Liver (tissue), 9 donors: ENCODE measurements around the gene EPHB6. TPM values are rescaled to one million over a fixed set of nuclear protein-coding genes. Genes with fewer than 3 reads are reported as not detected.

Source experiments
- DNase-seq: peaks from one replicate; pipeline ENCODE4 v3.0.0-alpha.2; 2017; ENCODE audit warnings: low spot score
- H3K27ac ChIP-seq, 2 donors: one replicate each; pipeline ENCODE4 v1.7.0; 2013; ENCODE audit warnings: inconsistent platforms in 2 of 2, low read length in 2 of 2, control low read depth in 1 of 2, low read depth in 1 of 2, mild to moderate bottlenecking in 1 of 2
- H3K27me3 ChIP-seq, 4 donors: one replicate each; pipeline versions ENCODE4 v1.6.1 to v1.7.0; 2013; ENCODE audit warnings: low read length in 3 of 4, inconsistent platforms in 1 of 4, mild to moderate bottlenecking in 1 of 4, moderate library complexity in 1 of 4; ENCODE audit not compliant: control insufficient read depth in 4 of 4, insufficient read depth in 4 of 4
- H3K36me3 ChIP-seq, 4 donors: one replicate each; pipeline versions ENCODE4 v1.6.1 to v1.7.0; 2013; ENCODE audit warnings: low read length in 3 of 4, mild to moderate bottlenecking in 3 of 4, low read depth in 1 of 4, moderate library complexity in 1 of 4; ENCODE audit not compliant: control insufficient read depth in 4 of 4, insufficient read depth in 3 of 4
- H3K4me1 ChIP-seq, 4 donors: one replicate each; pipeline versions ENCODE4 v1.6.1 to v1.7.0; 2013; ENCODE audit warnings: low read length in 3 of 4, mild to moderate bottlenecking in 3 of 4, moderate library complexity in 1 of 4; ENCODE audit not compliant: control insufficient read depth in 4 of 4, insufficient read depth in 4 of 4
- H3K4me3 ChIP-seq, 3 donors: one replicate each; pipeline versions ENCODE4 v1.6.1 to v1.7.0; 2013; ENCODE audit warnings: low read length in 3 of 3, control low read depth in 1 of 3, low read depth in 1 of 3, mild to moderate bottlenecking in 1 of 3
- H3K9ac ChIP-seq, 2 donors: one replicate each; pipeline ENCODE4 v1.7.0; 2013; ENCODE audit warnings: low read length in 2 of 2, mild to moderate bottlenecking in 2 of 2, moderate library complexity in 2 of 2, control low read depth in 1 of 2, low read depth in 1 of 2
- H3K9me3 ChIP-seq, 4 donors: one replicate each; pipeline versions ENCODE4 v1.6.1 to v1.7.0; 2013; ENCODE audit warnings: low read length in 3 of 4; ENCODE audit not compliant: control insufficient read depth in 4 of 4
- EGR1 ChIP-seq, 2 donors: IDR thresholded peaks; 2 replicates each; pipeline ENCODE4 v1.6.1; 2016 to 2018; ENCODE audit warnings: antibody characterized with exemption in 2 of 2, low read depth in 2 of 2
- FOXA1 ChIP-seq: IDR thresholded peaks from 2 replicates; pipeline ENCODE4 v1.6.1; 2016; ENCODE audit warnings: antibody characterized with exemption
- GABPA ChIP-seq, 2 donors: IDR thresholded peaks in 1 of 2; conservative IDR thresholded peaks in 1 of 2; 2 replicates each; pipeline ENCODE4 v1.6.1; 2016; ENCODE audit warnings: antibody characterized with exemption in 2 of 2, mild to moderate bottlenecking in 1 of 2, moderate library complexity in 1 of 2
- NR2F2 ChIP-seq: IDR thresholded peaks from 2 replicates; pipeline ENCODE4 v1.6.1; 2016; ENCODE audit warnings: antibody characterized with exemption
- RAD21 ChIP-seq, 2 donors: IDR thresholded peaks; 2 replicates each; pipeline ENCODE4 v1.6.1; 2016; ENCODE audit warnings: antibody characterized with exemption in 2 of 2, mild to moderate bottlenecking in 2 of 2
- YY1 ChIP-seq: IDR thresholded peaks from 2 replicates; pipeline ENCODE4 v1.6.1; 2016; ENCODE audit warnings: antibody characterized with exemption, mild to moderate bottlenecking
- WGBS: extraction: QIAGEN DNeasy Blood & Tissue Kit; methylation state at CpG from one replicate; pipeline ENCODE4 v1.1.7; 2013; 5-methylcytosine and 5-hydroxymethylcytosine counted together
- polyA plus RNA-seq, 2 donors: library from polyadenylated mRNA; stranded (reverse) in 1 of 2; unstranded in 1 of 2; fragments of 200-250 nt in 1 of 2; fragments of >200 nt in 1 of 2; fragmentation: Nextera tagmentation in 1 of 2; extraction: Ambion mirVana in 1 of 2; gene quantifications; one replicate each; pipeline versions ENCODE4 v1.2.1 to v1.2.3, GENCODE V29; 2013 to 2015
- total RNA-seq, 2 donors: library from RNA; depleted of rRNA; stranded (reverse); fragments of >200 nt; gene quantifications; one replicate each; pipeline ENCODE4 v1.2.3, GENCODE V29; 2014
- TF ChIP-seq, protein P1 (sequence below): IDR thresholded peaks from 2 replicates; pipeline ENCODE4 v1.6.1; 2016; ENCODE audit warnings: antibody characterized with exemption
- TF ChIP-seq, protein P2 (sequence below): fragments of 150-350 bp; IDR thresholded peaks from 2 replicates; pipeline ENCODE4 v1.5.1; 2017; ENCODE audit warnings: improper control_type of control experiment, low read depth, low read length; ENCODE audit not compliant: missing input control
- TF ChIP-seq, protein P3 (sequence below): IDR thresholded peaks from 2 replicates; pipeline ENCODE4 v1.6.1; 2016; ENCODE audit warnings: antibody characterized with exemption
- donor health status: healthy.
- donor health status: healthy.
- donor health status: healthy.
- donor health status: healthy.
- donor health status: healthy.

The EPHB6 gene
- total and polyA plus RNA-seq, 4 donors = 1.2 to 4.3 (median 2.0) TPM

DNA sequence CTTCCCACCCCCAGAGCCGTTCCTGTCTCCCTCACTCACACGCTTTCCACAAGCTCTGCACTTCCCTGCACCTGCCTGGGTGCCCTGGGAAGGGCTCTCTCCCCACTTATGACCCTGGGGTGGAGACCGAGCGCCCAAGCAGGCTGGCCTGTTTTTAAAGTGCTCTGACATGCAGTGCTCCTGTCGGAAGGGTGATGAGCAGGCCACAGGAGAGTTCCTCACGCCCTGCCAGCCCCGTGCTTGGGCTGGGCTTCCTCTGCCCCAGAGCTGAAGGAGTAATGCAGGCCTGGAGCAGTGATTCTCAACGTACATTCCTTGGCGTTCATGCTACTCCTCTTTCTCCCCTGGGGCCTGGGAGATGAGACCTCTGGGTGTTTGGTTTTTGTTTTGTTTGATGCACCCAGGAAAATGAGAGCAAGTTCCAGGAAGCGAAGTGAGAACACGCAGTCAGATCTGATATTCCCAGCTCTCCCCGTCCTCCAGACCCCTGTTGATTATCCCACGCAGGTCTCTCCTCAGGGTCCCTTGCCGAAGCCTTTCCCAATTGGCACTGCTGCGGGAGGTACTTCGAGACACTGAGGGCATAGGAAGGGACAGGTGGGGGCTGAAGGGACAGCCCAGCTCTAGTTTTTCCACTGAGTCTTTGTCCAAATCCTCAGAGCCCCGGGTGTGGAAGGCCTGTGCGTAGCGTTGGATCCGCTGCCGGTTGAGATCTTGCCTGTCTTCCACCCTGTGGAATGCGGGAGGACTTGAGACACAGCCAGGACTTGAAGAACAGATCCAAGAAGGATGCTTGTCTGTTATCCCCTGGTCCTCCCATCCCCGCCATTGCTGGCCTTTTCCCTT, 16.6 kb downstream of the EPHB6 start:
- TF ChIP-seq YY1 (no peak), EGR1 (IDR thresholded peaks at IDR 0.05; ENCODE audit: low read depth in 2 of 2) (no peak)
- TF ChIP-seq, protein P1, sequence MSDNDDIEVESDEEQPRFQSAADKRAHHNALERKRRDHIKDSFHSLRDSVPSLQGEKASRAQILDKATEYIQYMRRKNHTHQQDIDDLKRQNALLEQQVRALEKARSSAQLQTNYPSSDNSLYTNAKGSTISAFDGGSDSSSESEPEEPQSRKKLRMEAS = no peak
- Histone ChIP-seq H3K36me3 (no peaks in the 10 kb centered on the region), H3K4me3 (no peak overlapping the region), H3K27ac (no peak overlapping the region), H3K9me3 (no peaks in the 10 kb centered on the region), H3K9ac (no peak overlapping the region), H3K27me3 (no peaks in the 10 kb centered on the region), H3K4me1 (no peaks in the 10 kb centered on the region)
- WGBS = 92% methylated on average over 23 of the region's 23 CpGs
- no peak for DNase-seq

DNA sequence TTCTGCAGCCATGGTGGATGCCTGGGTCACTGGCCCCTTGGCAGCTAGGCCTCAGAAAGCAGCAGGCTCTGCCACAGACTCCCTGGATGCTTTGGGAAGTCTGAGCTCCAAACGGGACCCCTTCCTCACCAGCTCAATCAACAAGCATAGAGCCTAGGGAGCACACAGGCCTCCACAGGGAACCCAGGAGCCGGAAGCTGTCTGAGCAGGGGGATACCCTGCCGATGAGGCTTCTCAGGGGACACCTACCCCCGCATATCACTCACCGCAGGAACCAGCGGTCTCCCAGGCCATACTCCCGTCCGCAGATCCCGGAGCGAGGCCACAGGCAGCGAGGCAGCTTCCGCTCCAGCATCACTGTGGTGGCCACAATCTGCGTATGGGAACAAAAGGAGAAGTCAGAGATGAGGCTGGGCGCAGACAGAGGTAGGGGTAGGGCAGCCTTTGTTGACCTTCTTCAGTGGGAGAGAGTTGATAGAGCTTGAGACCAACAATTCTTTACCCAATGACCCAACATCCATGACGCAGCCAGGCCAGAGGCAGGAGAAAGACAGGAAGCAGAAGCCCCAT, 17.3 kb downstream of the EPHB6 start:
- TF ChIP-seq FOXA1 = no peak
- no peak for TF ChIP-seq YY1
- TF ChIP-seq, protein P2, sequence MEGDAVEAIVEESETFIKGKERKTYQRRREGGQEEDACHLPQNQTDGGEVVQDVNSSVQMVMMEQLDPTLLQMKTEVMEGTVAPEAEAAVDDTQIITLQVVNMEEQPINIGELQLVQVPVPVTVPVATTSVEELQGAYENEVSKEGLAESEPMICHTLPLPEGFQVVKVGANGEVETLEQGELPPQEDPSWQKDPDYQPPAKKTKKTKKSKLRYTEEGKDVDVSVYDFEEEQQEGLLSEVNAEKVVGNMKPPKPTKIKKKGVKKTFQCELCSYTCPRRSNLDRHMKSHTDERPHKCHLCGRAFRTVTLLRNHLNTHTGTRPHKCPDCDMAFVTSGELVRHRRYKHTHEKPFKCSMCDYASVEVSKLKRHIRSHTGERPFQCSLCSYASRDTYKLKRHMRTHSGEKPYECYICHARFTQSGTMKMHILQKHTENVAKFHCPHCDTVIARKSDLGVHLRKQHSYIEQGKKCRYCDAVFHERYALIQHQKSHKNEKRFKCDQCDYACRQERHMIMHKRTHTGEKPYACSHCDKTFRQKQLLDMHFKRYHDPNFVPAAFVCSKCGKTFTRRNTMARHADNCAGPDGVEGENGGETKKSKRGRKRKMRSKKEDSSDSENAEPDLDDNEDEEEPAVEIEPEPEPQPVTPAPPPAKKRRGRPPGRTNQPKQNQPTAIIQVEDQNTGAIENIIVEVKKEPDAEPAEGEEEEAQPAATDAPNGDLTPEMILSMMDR = no peak
- Histone ChIP-seq H3K27me3 (no peaks in the 10 kb centered on the region), H3K4me3 (no peak overlapping the region), H3K27ac (no peak overlapping the region), H3K9me3 (no peaks in the 10 kb centered on the region), H3K36me3 (no peaks in the 10 kb centered on the region), H3K9ac (no peak overlapping the region), H3K4me1 (no peaks in the 10 kb centered on the region)
- DNase-seq = no peak
- 91% methylated on average over 15 of the region's 15 CpGs for WGBS

DNA sequence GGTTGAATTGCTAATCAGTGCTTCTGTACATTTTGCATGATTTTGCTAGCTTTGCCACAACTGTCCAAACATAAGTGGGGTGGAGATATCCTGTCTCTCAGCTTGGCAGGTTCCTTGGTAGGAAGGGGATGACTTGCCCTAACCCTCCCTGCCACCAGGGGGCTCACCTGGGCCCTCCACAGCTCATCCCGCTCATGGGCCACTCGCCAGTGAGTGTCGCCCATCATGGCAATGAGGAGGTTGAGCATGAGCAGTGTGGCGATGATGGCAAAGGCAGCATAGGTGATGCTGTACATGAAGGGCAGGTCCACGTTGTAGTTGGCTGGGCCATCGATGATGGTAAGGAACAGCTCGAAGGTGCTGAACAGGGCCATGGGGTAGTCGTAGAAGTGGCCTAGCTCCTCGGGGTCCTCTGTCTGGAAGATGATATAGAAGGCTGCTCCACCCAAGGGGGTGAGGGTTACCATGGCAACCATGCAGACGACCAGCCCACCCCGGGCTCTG, 18.5 kb downstream of the EPHB6 start:
- peak; percentile 53 for DNase-seq
- WGBS = 74% methylated on average over 11 of the region's 11 CpGs
- no peaks in the 10 kb centered on the region for H3K27me3 ChIP-seq

More for the DNA sequence above, 18.5 kb downstream of the EPHB6 start:
- H3K9me3 ChIP-seq = no peaks in the 10 kb centered on the region
- H3K36me3 ChIP-seq = no peaks in the 10 kb centered on the region
- TF ChIP-seq, protein P1 = no peak
- TF ChIP-seq GABPA (IDR thresholded peaks at IDR 0.05 in 1 of 2, conservative IDR thresholded peaks at IDR 0.05 in 1 of 2) (no peak), NR2F2 (no peak), FOXA1 (no peak), RAD21 (IDR thresholded peaks at IDR 0.05) (peak in 1 of 2 donors; percentile 55)
- TF ChIP-seq, protein P3, sequence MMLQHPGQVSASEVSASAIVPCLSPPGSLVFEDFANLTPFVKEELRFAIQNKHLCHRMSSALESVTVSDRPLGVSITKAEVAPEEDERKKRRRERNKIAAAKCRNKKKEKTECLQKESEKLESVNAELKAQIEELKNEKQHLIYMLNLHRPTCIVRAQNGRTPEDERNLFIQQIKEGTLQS = no peak
- TF ChIP-seq, protein P2 = peak; percentile 38
- no peak overlapping the region for H3K27ac ChIP-seq
- H3K4me3 ChIP-seq = no peak overlapping the region
- H3K4me1 ChIP-seq = no peaks in the 10 kb centered on the region
- H3K9ac ChIP-seq = no peak overlapping the region
